ENCODE data around the gene PPM1G.

DNA sequence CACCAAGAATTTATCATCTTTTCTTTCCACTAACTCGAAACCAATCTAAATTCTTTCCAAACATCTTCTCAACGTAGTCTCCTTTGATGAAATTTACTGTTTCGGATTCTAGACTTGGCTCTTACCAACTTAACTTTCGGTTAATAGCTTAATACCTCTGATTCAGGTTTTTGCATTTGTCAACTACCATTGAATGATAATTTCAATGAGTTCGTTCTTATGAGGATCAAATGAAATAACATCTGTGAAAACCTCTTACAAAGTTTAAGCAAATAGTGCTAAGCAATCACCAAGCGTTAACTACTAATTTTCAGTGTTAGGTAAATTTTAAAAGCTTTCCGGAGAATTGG is 18.4 kb upstream of the PPM1G start:
- no peak for TF ChIP-seq POLR2A (IDR thresholded peaks at IDR 0.05)
- TF ChIP-seq, protein P1, sequence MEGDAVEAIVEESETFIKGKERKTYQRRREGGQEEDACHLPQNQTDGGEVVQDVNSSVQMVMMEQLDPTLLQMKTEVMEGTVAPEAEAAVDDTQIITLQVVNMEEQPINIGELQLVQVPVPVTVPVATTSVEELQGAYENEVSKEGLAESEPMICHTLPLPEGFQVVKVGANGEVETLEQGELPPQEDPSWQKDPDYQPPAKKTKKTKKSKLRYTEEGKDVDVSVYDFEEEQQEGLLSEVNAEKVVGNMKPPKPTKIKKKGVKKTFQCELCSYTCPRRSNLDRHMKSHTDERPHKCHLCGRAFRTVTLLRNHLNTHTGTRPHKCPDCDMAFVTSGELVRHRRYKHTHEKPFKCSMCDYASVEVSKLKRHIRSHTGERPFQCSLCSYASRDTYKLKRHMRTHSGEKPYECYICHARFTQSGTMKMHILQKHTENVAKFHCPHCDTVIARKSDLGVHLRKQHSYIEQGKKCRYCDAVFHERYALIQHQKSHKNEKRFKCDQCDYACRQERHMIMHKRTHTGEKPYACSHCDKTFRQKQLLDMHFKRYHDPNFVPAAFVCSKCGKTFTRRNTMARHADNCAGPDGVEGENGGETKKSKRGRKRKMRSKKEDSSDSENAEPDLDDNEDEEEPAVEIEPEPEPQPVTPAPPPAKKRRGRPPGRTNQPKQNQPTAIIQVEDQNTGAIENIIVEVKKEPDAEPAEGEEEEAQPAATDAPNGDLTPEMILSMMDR (IDR thresholded peaks at IDR 0.05), result no peak

All from suprapubic skin (tissue), 3 donors.